ACHN (cell line): ENCODE data around the gene FLNB.

Source experiments
- DNase-seq: peaks from one replicate; pipeline ENCODE4 v3.0.0-alpha.2; 2015
- in situ Hi-C: cut with HindIII; loops from 2 replicates; pipeline ENCODE4 v1.10.0; 2017; ENCODE audit warnings: low sequenced_read_pairs, low pct_ligation_motif_present, low pct_unique_long_range_greater_than_20kb

FLNB gene

GRCh38 chr3:58082047-58082446 lies 73.8 kb downstream of the FLNB start:
- in situ Hi-C loops: no loop called here
- DNase-seq: no peak

DNA sequence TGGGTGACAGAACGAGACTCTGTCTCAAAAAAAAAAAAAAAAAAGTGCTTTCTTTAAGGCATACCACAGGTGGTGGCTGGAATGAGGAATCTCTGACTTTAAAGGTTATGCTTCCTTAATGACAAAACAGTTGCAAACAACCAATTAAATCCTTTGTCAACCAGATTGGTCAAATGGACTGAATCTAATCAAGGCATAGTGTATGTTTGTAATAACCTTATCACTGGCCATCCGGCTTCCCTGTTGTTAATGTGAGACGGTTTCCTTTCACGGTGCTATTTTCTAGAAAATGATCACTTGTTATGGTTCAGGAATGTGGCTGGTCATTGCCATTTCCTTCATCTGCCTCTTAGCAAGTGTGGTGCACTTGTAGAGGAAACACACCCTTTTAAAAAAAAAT lies 75.9 kb downstream of the FLNB start:
- DNase-seq: no peak
- in situ Hi-C loops: no loop called here

DNA sequence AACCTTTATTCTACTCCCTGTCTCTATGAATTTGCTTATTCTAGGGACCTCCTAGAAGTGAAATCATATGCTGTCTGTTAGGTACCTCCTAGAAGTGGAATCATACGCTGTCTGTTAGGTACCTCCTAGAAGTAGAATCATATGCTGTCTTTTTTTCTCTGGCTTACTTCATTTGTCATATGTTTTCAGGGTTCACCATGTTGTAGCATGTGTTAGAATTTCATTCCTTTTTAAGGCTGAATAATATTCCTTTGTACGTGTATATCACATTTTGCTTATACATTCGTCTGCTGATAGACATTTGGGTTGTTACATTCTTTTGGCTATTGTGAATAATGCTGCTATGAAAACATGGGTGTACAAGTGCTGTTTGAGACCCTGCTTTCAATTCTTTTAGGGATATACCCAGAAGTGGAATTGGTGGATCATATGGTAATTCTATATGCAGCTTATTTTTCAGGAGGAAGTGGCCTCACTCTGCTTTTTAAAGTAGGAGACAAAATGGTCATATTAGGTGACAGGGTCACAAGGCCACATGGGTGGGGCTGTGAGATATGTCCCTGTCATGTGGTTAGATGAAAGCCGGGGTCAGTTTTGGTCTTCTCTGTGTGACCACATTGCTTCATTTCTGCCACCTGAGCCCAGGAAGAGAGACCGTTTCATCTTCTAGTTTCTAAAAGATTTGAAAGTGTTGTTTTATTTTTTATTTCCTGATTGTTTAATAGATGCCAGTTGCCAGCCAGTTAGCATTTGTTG lies 76.7 kb downstream of the FLNB start:
- no peak for DNase-seq
- in situ Hi-C loops: no loop called here

DNA sequence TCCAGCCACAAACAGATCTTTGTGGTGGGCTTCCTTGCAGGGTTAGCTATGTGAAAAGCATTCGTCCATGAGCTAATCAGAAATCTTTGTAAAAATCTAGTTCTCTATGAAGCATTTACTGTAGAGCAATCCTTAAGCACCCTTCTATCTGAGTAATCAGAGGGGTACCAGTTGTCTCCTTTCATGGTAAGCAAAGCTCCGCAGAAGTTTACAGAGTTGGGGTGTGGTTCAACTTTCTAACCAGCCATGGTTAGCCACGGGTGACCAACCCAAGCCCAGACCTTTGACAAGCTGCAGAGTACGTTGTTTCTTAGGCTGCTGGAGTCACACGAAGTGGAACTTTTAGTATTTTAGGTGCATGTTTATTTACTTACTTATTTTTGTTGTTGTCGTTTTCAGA lies 77.4 kb downstream of the FLNB start:
- DNase-seq: no peak
- in situ Hi-C loops: no loop called here

GRCh38 chr3:58088501-58088900 lies 80.3 kb downstream of the FLNB start:
- in situ Hi-C loops: no loop called here
- DNase-seq: no peak

DNA sequence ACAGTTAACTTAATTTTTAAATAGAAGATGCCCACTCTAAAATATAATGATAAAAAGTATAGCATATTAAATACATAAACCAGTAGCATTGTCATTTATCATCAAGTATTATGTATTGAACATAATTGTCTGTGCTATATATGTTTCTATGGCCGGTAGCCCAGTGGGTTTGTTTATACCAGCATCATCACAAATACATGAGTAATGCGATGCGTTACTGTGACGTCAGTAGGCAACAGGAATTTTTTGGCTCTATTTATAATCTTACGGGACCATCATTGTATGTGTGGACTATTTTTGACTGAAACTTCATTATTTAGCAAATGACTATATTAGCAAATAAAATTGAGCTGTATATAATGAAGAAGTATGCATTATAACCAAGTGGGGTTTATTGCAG lies 82.1 kb downstream of the FLNB start:
- DNase-seq: no peak
- in situ Hi-C loops: loop anchor here (10.0 kb wide), 1 partner anchor 64 kb away; no protein-coding TSS in a partner anchor

GRCh38 chr3:58092521-58092920 lies 84.3 kb downstream of the FLNB start:
- in situ Hi-C loops: loop anchor here (10.0 kb wide), 1 partner anchor 62 kb away; no protein-coding TSS in a partner anchor
- no peak for DNase-seq

DNA sequence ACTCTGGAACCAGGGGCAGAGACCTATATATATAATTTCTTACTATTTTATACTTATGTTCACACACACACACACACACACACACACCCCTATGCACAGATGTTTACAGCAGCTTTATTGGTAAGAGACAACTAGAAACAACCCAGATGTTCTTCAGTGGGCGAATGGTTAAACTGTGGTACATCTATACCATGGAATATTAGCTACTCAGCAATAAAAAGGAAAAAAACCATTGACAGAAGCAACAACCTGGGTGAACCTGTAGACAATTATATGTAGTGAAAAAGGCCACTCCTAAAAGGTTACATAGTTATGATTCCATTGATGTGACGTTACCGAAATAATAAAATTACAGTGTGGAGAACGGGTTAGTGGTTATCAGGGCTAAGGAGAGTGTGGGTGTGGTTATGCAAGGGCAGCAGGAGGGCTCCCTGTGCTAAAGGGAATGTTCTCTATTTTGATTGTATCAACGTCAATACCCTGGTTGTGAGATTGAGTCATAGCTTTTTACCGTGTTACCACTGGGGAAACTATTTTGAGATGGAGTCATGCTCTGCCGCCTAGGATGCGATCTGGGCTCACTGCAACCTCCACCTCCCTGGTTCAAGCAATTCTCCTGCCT lies 85.5 kb downstream of the FLNB start:
- DNase-seq: peak; percentile 21
- in situ Hi-C loops: loop anchor here (10.0 kb wide), 1 partner anchor 61 kb away; no protein-coding TSS in a partner anchor

GRCh38 chr3:58094657-58095056 lies 86.4 kb downstream of the FLNB start:
- in situ Hi-C loops: loop anchor here (10.0 kb wide), 1 partner anchor 60 kb away; no protein-coding TSS in a partner anchor
- DNase-seq: no peak

DNA sequence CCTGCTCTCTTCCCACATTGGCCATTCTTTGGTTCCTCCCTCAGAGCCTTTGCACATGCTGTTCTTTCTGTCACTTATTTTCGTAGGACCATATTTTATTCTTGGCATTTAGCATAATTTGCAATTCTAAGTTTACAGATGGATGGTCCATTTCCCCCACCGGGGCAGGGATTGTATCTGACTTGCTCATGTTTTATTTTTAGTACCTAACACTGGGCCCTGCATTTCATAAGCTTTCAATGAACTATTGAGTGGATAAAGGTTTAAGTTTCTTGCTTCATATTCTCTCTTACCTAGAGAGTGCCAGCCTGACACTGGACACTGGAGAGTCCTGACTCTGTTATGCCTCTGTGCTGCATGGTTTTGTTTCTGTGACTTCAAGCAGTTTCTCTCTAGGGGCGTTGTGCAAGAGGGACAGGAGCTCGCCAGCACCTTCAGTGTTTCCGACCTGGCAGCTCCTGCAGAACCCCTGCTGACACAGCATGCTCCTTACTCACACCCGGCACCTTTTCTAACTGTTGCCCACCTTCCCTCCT lies 87.4 kb downstream of the FLNB start:
- in situ Hi-C loops: loop anchor here (10.0 kb wide), 1 partner anchor 59 kb away; no protein-coding TSS in a partner anchor
- DNase-seq: no peak

DNA sequence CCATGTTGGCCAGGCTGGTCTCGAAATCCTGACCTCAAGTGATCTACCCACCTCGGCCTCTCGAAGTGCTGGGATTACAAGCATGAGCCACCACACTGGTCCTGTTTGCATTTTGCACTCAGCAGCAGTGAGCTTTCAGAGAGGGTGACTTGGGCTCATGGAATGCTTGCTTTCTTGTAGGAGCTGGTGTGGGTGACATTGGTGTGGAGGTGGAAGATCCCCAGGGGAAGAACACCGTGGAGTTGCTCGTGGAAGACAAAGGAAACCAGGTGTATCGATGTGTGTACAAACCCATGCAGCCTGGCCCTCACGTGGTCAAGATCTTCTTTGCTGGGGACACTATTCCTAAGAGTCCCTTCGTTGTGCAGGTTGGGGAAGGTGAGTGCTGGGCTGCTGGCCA lies 90.3 kb downstream of the FLNB start:
- DNase-seq: no peak
- in situ Hi-C loops: loop anchor here (10.0 kb wide), 1 partner anchor 56 kb away; no protein-coding TSS in a partner anchor

- no peak for DNase-seq
- in situ Hi-C loops: loop anchor here (10.0 kb wide), 1 partner anchor 55 kb away; no protein-coding TSS in a partner anchor
These were observed 91.6 kb downstream of the FLNB start for GRCh38 chr3:58099865-58100264.

DNA sequence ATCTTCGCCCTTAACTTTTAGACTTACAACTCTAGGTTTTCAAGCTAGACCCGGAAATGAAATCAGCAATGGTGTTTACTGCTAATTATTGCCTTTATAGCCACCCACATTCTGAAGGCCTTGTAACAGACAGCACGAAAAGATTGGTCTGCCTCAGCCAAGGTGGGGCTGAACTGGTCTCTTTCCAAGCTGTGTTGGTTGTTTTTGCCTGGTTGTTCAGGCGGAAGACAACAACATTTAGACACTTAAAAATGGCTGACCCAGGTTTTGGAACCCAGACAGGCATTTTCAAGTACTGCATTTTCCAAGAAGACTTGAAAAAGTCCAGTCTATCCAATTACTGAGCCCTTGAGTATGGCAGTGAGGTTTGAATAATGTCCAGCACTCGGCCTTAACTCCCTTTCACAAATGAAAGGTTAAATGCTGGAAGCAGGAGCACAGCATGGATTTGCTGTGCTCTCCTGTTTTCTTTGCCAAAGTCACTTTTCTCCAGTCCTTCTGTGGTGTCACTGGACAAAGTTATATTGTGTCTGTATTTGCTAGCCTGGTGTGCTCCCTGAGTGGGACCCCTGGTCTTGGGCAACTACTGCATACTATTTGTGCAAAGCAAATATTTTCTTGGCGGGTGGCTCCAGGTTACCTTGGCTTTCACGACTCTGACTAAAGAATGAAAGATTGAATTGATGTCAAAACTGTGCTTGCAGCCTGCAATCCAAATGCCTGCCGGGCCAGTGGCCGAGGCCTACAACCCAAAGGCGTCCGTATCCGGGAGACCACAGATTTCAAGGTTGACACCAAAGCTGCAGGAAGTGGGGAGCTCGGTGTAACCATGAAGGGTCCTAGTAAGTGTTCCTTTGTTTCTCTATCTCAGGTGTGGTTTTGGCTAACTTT lies 93.5 kb downstream of the FLNB start:
- no peak for DNase-seq
- in situ Hi-C loops: no loop called here

- no peak for DNase-seq
These were observed 94.1 kb downstream of the FLNB start for GRCh38 chr3:58102390-58102750.

DNA sequence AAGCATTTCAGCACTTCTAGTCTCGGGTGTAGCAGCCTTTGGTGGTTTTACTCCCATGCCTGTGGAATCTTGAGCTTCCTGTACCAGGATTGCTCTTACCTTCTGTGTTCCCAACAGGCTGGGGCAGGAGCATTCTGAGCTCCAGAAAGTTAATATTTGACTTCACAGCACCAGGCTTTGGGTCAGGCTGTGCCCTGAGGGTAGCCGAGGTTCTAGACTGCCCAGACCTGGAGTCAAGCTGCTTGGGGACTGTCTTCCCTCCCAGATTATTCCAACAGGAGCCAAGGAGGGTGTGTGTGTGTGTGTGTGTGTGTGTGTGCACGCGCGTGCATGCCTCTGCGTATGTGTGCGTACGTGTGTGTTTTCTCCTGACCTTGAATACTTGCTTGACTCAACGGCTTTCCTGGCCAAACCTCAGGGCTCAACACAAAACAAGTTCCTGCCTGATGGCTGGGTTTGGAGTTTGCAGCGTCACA lies 94.8 kb downstream of the FLNB start:
- no peak for DNase-seq
- in situ Hi-C loops: no loop called here

More at GRCh38 chr3:58102390-58102750, 94.1 kb downstream of the FLNB start:
- in situ Hi-C loops: no loop called here

- in situ Hi-C loops: no loop called here
- DNase-seq: no peak
These were observed 95.9 kb downstream of the FLNB start for GRCh38 chr3:58104151-58104550.

- no peak for DNase-seq
- in situ Hi-C loops: no loop called here
These were observed 96.5 kb downstream of the FLNB start for GRCh38 chr3:58104712-58105111.

DNA sequence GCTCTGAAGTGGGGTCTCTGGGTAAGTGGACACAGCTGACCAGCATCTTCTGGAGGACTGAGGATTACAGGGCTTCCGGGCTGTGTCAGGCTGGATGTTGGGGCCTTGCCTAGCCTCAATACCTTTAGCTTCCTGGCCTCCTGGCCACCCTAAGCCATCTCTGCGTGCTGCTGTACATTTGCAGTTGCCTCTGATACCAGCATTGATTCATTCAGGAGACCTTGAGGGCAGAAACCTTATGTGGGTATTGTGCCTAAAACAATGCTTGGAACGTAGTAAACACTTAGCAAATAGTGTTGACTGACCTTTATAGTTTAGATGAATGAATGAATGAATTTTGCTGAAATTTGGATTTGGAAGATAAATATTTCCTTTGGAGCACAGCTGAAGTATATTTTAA lies 97.0 kb downstream of the FLNB start:
- in situ Hi-C loops: no loop called here

DNA sequence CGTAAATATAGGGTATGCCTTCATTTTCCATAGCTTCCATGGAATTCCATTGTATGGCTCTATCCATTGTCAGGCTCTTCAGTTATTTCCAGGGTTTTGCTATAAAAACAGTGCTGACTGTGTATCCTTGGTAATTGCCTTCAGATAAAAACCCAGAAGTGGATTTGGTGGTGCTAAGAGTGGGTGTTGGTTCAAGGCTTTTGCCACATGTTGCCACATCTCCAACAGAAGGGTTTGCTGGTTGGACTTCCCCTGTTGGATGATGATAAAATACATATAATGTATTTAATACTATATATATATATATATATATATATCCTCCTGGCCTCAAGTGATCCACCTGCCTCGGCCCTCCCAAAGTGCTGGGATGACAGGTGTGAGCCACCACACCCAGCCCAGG lies 97.8 kb downstream of the FLNB start:
- in situ Hi-C loops: no loop called here
- no peak for DNase-seq

More for the DNA sequence above, 97.0 kb downstream of the FLNB start:
- DNase-seq: no peak
